Activated CD4-positive, alpha-beta T cell treated with anti-CD3 and anti-CD28 coated beads, Interleukin-2, amount 50 U/mL, for 16 hours (primary cell): Measurements from ENCODE around the gene GPR107.

Source experiments
- DNase-seq: peaks from one replicate; pipeline ENCODE4 v3.0.0-alpha.2; 2020

The GPR107 gene

GRCh38 chr9:130112538-130113151 lies 58.9 kb downstream of the GPR107 start:
- no peak for DNase-seq

GRCh38 chr9:130114741-130115140 lies 61.0 kb downstream of the GPR107 start:
- DNase-seq, result no peak

- DNase-seq, result no peak
Observed at GRCh38 chr9:130116346-130116745, 62.6 kb downstream of the GPR107 start.

- DNase-seq, result no peak
Observed at GRCh38 chr9:130117376-130117775, 63.7 kb downstream of the GPR107 start.

- DNase-seq, result no peak
Observed at GRCh38 chr9:130117816-130118632, 64.3 kb downstream of the GPR107 start.

GRCh38 chr9:130118841-130119518 lies 65.3 kb downstream of the GPR107 start:
- no peak for DNase-seq

- DNase-seq, result no peak
Observed at GRCh38 chr9:130119519-130120298, 66.0 kb downstream of the GPR107 start.

GRCh38 chr9:130120299-130120587 lies 66.5 kb downstream of the GPR107 start:
- DNase-seq, result no peak

GRCh38 chr9:130120832-130121231 lies 67.1 kb downstream of the GPR107 start:
- DNase-seq, result no peak

GRCh38 chr9:130122456-130122855 lies 68.8 kb downstream of the GPR107 start:
- DNase-seq, result no peak

- no peak for DNase-seq
Observed at GRCh38 chr9:130124085-130124860, 70.6 kb downstream of the GPR107 start.

GRCh38 chr9:130126721-130127433 lies 73.2 kb downstream of the GPR107 start:
- DNase-seq, result no peak

- DNase-seq, result peak; percentile 91
Observed at GRCh38 chr9:130128251-130128650, 74.5 kb downstream of the GPR107 start.

- peak; percentile 87 for DNase-seq
Observed at GRCh38 chr9:130128733-130129431, 75.2 kb downstream of the GPR107 start.

GRCh38 chr9:130129432-130130061 lies 75.8 kb downstream of the GPR107 start:
- DNase-seq, result no peak

GRCh38 chr9:130132746-130133145 lies 79.0 kb downstream of the GPR107 start:
- no peak for DNase-seq

GRCh38 chr9:130137081-130137640 lies 83.5 kb downstream of the GPR107 start:
- no peak for DNase-seq

- DNase-seq, result no peak
Observed at GRCh38 chr9:130137641-130138081, 84.0 kb downstream of the GPR107 start.

- no peak for DNase-seq
Observed at GRCh38 chr9:130138171-130138653, 84.5 kb downstream of the GPR107 start.

GRCh38 chr9:130138791-130139190 lies 85.1 kb downstream of the GPR107 start:
- no peak for DNase-seq
